GM21515 (cell line): Measurements from ENCODE around the gene FIGN.

ENCODE experiments used
- ATAC-seq: cut with Tn5 transposase; IDR thresholded peaks from one replicate; pipeline ENCODE4 v1.9.1; 2021; ENCODE audit not compliant: unreplicated experiment

FIGN gene

GRCh38 chr2:163617517-163617916, 118.3 kb downstream of the FIGN start:
- ATAC-seq, result no peak

GRCh38 chr2:163613266-163613731, 122.5 kb downstream of the FIGN start:
- no peak for ATAC-seq

- no peak for ATAC-seq
Observed at GRCh38 chr2:163612332-163612731, 123.5 kb downstream of the FIGN start.

GRCh38 chr2:163611557-163611906, 124.3 kb downstream of the FIGN start:
- ATAC-seq, result no peak

GRCh38 chr2:163610817-163611556, 124.8 kb downstream of the FIGN start:
- no peak for ATAC-seq

GRCh38 chr2:163607630-163608029, 128.2 kb downstream of the FIGN start:
- ATAC-seq, result no peak

GRCh38 chr2:163606878-163607277, 128.9 kb downstream of the FIGN start:
- ATAC-seq, result no peak

- no peak for ATAC-seq
Observed at GRCh38 chr2:163605779-163606178, 130.0 kb downstream of the FIGN start.

GRCh38 chr2:163604941-163605555, 130.8 kb downstream of the FIGN start:
- no peak for ATAC-seq

GRCh38 chr2:163602196-163602595, 133.6 kb downstream of the FIGN start:
- no peak for ATAC-seq

- no peak for ATAC-seq
Observed at GRCh38 chr2:163601377-163601776, 134.4 kb downstream of the FIGN start.

GRCh38 chr2:163600801-163601200, 135.0 kb downstream of the FIGN start:
- no peak for ATAC-seq

- no peak for ATAC-seq
Observed at GRCh38 chr2:163595028-163595427, 140.8 kb downstream of the FIGN start.

- ATAC-seq, result no peak
Observed at GRCh38 chr2:163594497-163594896, 141.3 kb downstream of the FIGN start.

GRCh38 chr2:163593982-163594381, 141.8 kb downstream of the FIGN start:
- ATAC-seq, result no peak

- no peak for ATAC-seq
Observed at GRCh38 chr2:163592954-163593622, 142.7 kb downstream of the FIGN start.

GRCh38 chr2:163591461-163591860, 144.3 kb downstream of the FIGN start:
- ATAC-seq, result no peak

- no peak for ATAC-seq
Observed at GRCh38 chr2:163580757-163581156, 155.1 kb downstream of the FIGN start.

GRCh38 chr2:163574309-163574708, 161.5 kb downstream of the FIGN start:
- ATAC-seq, result no peak

GRCh38 chr2:163573652-163574051, 162.2 kb downstream of the FIGN start:
- ATAC-seq, result no peak

- ATAC-seq, result no peak
Observed at GRCh38 chr2:163572850-163573249, 163.0 kb downstream of the FIGN start.

- ATAC-seq, result no peak
Observed at GRCh38 chr2:163571423-163572102, 164.2 kb downstream of the FIGN start.
